Karpas-422 (cell line): ENCODE measurements around the gene DIP2C. TPM values are rescaled to one million over a fixed set of nuclear protein-coding genes. Genes with fewer than 3 reads are reported as not detected.
"Not testable (repeated sequence)": the region's sequence is repeated elsewhere in the genome, so short reads cannot be mapped to it uniquely, and the experiment has no call there.

ENCODE experiments used
- DNase-seq: peaks from one replicate; pipeline ENCODE4 v3.0.0-alpha.2; 2015
- H2AFZ ChIP-seq: fragments of 200-600 bp; sonication (generic); 2 replicates; pipeline ENCODE4 v1.6.1; 2014; ENCODE audit warnings: antibody characterized with exemption, low read length, mixed read lengths
- H3K27ac ChIP-seq: fragments of 200-600 bp; sonication (generic); 2 replicates; pipeline ENCODE4 v1.5.1; 2014; ENCODE audit warnings: mild to moderate bottlenecking, low read length, moderate library complexity
- H3K27me3 ChIP-seq: fragments of 200-600 bp; sonication (generic); 2 replicates; pipeline ENCODE4 v1.6.1; 2014; ENCODE audit warnings: low read length, mixed read lengths
- H3K36me3 ChIP-seq: fragments of 200-600 bp; sonication (generic); 2 replicates; pipeline ENCODE4 v1.6.1; 2014; ENCODE audit warnings: low read length, mixed read lengths; ENCODE audit not compliant: insufficient read depth
- H3K4me1 ChIP-seq: fragments of 200-600 bp; sonication (generic); 2 replicates; pipeline ENCODE4 v1.6.1; 2014; ENCODE audit warnings: mild to moderate bottlenecking, low read length, mixed read lengths
- H3K4me2 ChIP-seq: fragments of 200-600 bp; sonication (generic); 2 replicates; pipeline ENCODE4 v1.6.1; 2014; ENCODE audit warnings: low read length, low read depth, mild to moderate bottlenecking; ENCODE audit not compliant: poor library complexity, severe bottlenecking
- H3K4me3 ChIP-seq: fragments of 200-600 bp; sonication (generic); 2 replicates; pipeline ENCODE4 v1.5.1; 2014; ENCODE audit warnings: mild to moderate bottlenecking, antibody characterized with exemption, low read length, mixed read lengths
- H3K79me2 ChIP-seq: fragments of 200-600 bp; sonication (generic); 2 replicates; pipeline ENCODE4 v1.6.1; 2014; ENCODE audit warnings: mild to moderate bottlenecking, low read length, mixed read lengths
- H3K9ac ChIP-seq: fragments of 200-600 bp; sonication (generic); 2 replicates; pipeline ENCODE4 v1.6.0; 2014; ENCODE audit warnings: low read length
- H3K9me2 ChIP-seq: fragments of 200-600 bp; sonication (generic), shearing (Covaris generic); replicated peaks from 2 replicates; pipeline ENCODE4 v1.6.0; 2014; ENCODE audit warnings: mild to moderate bottlenecking, low read length, moderate library complexity; ENCODE audit not compliant: insufficient read depth
- H3K9me3 ChIP-seq: fragments of 300-700, 200-600 bp; sonication (generic); 2 replicates; pipeline ENCODE4 v1.6.1; 2014; ENCODE audit warnings: low read length, mixed read lengths
- H4K20me1 ChIP-seq: fragments of 200-600 bp; sonication (generic); 2 replicates; pipeline ENCODE4 v1.6.1; 2014; ENCODE audit warnings: mild to moderate bottlenecking, antibody characterized with exemption, low read length, low read depth; ENCODE audit not compliant: insufficient read depth
- total RNA-seq: library from RNA; depleted of rRNA; stranded (reverse); fragments of >200 nt; shearing (Covaris generic); gene quantifications from 2 replicates; pipeline ENCODE4 v1.2.3, GENCODE V29; 2014; ENCODE audit warnings: low replicate concordance

Gene DIP2C
- total RNA-seq, 1 experiment from 2014 or later: 0.11 TPM

DNA sequence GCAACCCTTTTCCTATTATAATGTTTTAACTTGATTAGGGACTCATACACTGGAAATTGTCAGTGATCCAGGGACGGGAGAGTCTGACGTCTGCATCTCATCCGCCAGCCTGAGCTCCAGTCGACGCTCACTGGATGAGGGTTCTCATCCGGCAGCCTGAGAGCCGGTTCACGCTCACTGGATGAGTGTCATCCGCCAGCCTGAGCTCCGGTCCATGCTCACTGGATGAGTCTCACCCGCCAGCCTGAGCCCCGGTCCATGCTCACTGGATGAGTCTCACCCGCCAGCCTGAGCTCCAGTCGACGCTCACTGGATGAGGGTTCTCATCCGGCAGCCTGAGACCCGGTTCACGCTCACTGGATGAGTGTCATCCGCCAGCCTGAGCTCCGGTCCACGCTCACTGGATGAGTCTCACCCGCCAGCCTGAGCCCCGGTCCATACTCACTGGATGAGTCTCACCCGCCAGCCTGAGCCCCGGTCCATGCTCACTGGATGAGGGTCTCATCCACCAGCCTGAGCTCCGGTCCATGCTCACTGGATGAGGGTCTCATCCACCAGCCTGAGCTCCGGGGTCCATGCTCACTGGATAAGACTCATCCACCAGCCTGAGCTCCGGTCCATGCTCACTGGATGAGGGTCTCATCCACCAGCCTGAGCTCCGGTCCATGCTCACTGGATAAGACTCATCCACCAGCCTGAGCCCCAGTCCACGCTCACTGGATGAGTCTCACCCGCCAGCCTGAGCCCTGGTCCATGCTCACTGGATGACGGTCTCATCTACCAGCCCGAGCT is 209.6 kb downstream of the DIP2C start:
- not testable (repeated sequence) for H3K27me3 ChIP-seq, H3K36me3 ChIP-seq, H3K9ac ChIP-seq, H3K27ac ChIP-seq, H3K9me3 ChIP-seq, H3K4me3 ChIP-seq, H3K79me2 ChIP-seq, DNase-seq, H3K9me2 ChIP-seq, H2AFZ ChIP-seq, H4K20me1 ChIP-seq, H3K4me1 ChIP-seq, H3K4me2 ChIP-seq

DNA sequence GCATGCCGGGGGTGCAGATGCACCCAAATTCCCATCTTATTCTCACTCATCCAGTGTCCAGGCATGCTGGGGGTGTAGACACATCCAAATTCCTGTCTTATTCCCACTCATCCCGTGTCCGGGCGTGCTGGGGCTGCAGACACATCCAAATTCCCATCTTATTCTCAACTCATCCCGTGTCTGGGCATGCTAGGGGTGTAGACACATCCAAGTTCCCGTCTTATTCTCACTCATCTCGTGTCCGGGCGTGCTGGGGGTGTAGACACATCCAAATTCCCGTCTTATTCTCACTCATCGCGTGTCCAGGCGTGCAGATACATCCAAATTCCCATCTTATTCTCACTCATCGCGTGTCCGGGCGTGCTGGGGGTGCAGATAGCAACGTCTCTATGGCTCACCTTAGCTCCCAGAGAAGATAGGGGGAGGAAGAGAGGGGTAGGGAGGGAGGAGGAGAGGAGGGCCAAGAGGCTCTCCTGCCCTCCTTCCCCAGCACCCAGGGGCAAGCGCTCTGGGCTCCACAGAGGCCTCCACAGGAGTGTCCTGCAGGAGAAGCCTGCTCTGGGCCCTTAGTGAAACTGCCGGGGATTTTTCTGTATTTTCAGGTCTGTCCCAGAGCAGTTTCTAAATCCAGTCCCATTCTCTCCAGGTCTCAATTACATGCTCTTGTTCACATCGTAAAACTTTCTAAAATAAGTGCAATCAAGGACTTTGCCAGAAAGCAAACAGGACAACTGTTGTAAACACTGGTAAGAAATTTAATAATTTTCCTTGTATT is 210.8 kb downstream of the DIP2C start:
- no peaks in the 10 kb centered on the region for H3K79me2 ChIP-seq
- no peak overlapping the region for H3K4me2 ChIP-seq
- H3K9me2 ChIP-seq: no peaks in the 10 kb centered on the region
- H3K4me1 ChIP-seq: no peaks in the 10 kb centered on the region
- H3K27ac ChIP-seq: no peak overlapping the region
- H3K9ac ChIP-seq: no peak overlapping the region
- no peaks in the 10 kb centered on the region for H4K20me1 ChIP-seq
- DNase-seq: peak; percentile 4
- no peak overlapping the region for H2AFZ ChIP-seq
- H3K27me3 ChIP-seq: no peaks in the 10 kb centered on the region
- H3K4me3 ChIP-seq: no peak overlapping the region
- no peaks in the 10 kb centered on the region for H3K9me3 ChIP-seq
- H3K36me3 ChIP-seq: no peaks in the 10 kb centered on the region

DNA sequence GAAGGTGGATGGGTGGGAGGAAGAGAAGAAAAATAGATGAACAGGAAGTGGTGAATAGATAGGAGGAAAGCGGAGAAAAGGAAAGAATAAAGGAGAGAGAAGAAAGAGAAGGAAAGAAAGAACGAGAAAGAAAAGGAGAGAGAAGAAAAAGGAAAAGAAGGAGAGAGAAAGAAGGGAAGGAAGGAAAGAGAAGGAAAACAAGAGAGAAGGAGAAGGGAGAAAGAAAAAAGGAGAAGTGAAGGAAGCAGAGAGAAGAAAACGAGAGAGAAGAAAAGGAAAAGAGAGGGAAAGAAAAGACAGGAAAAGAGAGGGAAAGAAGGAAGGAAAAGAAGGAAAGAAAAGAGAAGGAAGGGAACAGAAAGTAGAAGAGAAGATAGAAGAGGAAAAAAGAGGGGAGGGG is 211.8 kb downstream of the DIP2C start:
- H3K79me2 ChIP-seq: no peaks in the 10 kb centered on the region
- H4K20me1 ChIP-seq: no peaks in the 10 kb centered on the region
- H3K9me2 ChIP-seq: no peaks in the 10 kb centered on the region
- no peak overlapping the region for H2AFZ ChIP-seq
- no peaks in the 10 kb centered on the region for H3K4me1 ChIP-seq
- no peak overlapping the region for H3K27ac ChIP-seq
- no peaks in the 10 kb centered on the region for H3K9me3 ChIP-seq
- no peak overlapping the region for H3K4me3 ChIP-seq
- no peaks in the 10 kb centered on the region for H3K27me3 ChIP-seq
- DNase-seq: no peak
- H3K9ac ChIP-seq: no peak overlapping the region
- no peaks in the 10 kb centered on the region for H3K36me3 ChIP-seq
- H3K4me2 ChIP-seq: no peak overlapping the region

DNA sequence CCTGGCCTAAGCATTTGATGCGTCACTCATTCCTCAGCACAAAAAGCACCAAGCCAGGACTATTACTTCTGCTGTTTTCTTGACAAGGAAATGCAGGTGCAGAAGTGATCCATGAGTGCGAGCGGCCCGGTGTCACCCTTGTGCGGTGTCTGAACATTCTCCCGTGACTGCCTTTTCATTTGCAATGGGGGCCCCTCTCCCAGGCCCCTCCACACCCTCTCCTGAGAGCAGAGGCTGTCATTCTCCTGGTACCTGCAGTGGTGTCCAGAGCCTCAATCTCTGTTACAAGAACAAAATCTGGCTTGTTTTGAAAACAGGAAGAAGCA is 213.1 kb downstream of the DIP2C start:
- no peaks in the 10 kb centered on the region for H3K36me3 ChIP-seq

DNA sequence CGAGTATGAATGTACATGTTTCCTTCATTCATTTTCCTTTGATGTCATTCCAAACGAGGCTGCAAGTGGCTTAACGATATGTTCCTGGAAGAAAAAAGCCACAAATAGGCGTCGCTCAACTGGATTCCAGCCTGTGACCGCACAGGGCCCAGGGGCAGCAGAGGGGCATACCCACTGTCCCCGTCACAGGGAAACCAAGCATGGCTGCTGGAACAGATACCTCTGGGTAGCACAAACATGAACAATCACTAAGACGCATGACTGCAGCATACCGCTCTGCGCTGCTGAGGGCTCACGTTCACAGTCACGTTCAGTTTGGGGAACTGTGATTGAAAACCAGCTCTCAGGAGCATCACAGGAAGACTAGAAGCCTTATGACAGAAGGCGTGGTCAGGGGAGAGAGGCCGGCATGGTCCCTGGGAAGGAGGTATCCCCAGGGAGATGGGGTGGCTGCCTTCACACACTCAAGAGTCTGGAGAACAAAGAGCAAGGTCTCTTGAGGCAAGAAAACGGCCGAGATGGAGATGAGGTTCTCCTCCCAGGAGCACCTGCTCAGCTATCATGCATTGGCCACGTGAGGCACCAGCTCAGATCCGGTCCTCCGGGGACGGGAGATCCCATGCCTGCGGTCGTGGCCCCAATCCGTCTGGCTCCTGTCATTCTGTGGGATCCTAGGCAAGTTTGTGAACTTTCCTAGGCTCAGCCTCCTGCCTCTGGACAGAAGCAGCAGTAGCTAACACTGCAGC is 213.6 kb downstream of the DIP2C start:
- DNase-seq: no peak
- Histone ChIP-seq H3K36me3 (no peaks in the 10 kb centered on the region), H4K20me1 (no peaks in the 10 kb centered on the region), H3K9ac (no peak overlapping the region), H3K27ac (no peak overlapping the region), H3K79me2 (no peaks in the 10 kb centered on the region), H3K4me3 (no peak overlapping the region), H3K27me3 (no peaks in the 10 kb centered on the region), H3K4me2 (no peak overlapping the region), H3K4me1 (no peaks in the 10 kb centered on the region), H3K9me2 (no peaks in the 10 kb centered on the region), H2AFZ (no peak overlapping the region), H3K9me3 (no peaks in the 10 kb centered on the region)

More for the DNA sequence above, 213.1 kb downstream of the DIP2C start:
- H3K9me3 ChIP-seq: no peaks in the 10 kb centered on the region
- no peaks in the 10 kb centered on the region for H4K20me1 ChIP-seq
- no peak for DNase-seq
- H3K27me3 ChIP-seq: no peaks in the 10 kb centered on the region
- no peak overlapping the region for H3K4me2 ChIP-seq
- no peaks in the 10 kb centered on the region for H3K79me2 ChIP-seq
- H3K4me1 ChIP-seq: no peaks in the 10 kb centered on the region
- no peak overlapping the region for H3K4me3 ChIP-seq
- H3K27ac ChIP-seq: no peak overlapping the region
- H3K9ac ChIP-seq: no peak overlapping the region
- H3K9me2 ChIP-seq: no peaks in the 10 kb centered on the region
- H2AFZ ChIP-seq: no peak overlapping the region

DNA sequence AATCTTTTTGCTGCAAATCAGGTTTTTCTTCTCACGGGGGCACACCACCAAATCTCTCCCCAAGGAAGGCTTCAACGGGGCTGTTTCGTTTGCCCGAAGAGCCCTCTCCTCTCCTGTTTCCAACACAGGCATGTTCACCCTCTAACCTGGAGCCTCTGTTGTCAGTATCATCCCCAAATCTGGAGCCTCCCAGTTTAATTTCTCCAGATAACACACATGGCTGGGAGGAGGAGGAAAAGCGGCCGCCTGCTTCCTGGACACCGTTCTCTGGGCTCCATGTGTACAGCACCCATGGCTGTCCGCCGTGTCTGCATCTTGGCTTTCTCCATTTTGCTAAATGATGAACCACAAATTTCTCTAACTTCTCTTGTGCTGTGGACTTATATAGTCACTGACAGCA is 214.5 kb downstream of the DIP2C start:
- H3K9ac ChIP-seq: no peak overlapping the region
- H3K4me2 ChIP-seq: no peak overlapping the region
- no peaks in the 10 kb centered on the region for H3K9me2 ChIP-seq
- no peaks in the 10 kb centered on the region for H3K27me3 ChIP-seq
- no peak for DNase-seq
- no peak overlapping the region for H3K4me3 ChIP-seq
- H3K79me2 ChIP-seq: no peaks in the 10 kb centered on the region
- H2AFZ ChIP-seq: no peak overlapping the region
- no peak overlapping the region for H3K27ac ChIP-seq
- H4K20me1 ChIP-seq: no peaks in the 10 kb centered on the region
- H3K36me3 ChIP-seq: no peaks in the 10 kb centered on the region
- no peaks in the 10 kb centered on the region for H3K4me1 ChIP-seq
- H3K9me3 ChIP-seq: no peaks in the 10 kb centered on the region

DNA sequence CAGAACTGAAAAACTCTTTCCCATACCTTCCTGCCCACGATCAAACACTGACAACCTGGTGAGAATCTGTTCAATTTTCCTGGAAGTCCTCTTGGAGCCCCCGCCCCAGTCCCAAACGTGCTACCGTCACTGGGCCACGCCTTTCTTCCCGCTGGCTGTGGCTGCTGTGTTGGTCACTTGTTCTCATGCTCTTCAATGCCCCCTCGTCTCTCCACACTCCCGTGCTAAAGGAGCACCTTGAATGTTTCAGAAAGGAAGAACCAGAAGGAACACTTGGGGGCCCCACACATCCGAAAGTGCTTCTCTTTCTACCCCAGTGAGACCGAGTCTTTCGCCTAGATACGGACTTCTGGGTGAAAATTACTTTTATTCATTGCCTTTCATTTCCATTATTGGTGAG is 215.1 kb downstream of the DIP2C start:
- Histone ChIP-seq H3K9ac (no peak overlapping the region), H3K79me2 (no peaks in the 10 kb centered on the region), H3K36me3 (no peaks in the 10 kb centered on the region), H3K9me3 (no peaks in the 10 kb centered on the region), H3K9me2 (no peaks in the 10 kb centered on the region), H3K27ac (no peak overlapping the region), H3K27me3 (no peaks in the 10 kb centered on the region), H4K20me1 (no peaks in the 10 kb centered on the region), H2AFZ (no peak overlapping the region), H3K4me3 (no peak overlapping the region), H3K4me2 (no peak overlapping the region), H3K4me1 (no peaks in the 10 kb centered on the region)
- no peak for DNase-seq

DNA sequence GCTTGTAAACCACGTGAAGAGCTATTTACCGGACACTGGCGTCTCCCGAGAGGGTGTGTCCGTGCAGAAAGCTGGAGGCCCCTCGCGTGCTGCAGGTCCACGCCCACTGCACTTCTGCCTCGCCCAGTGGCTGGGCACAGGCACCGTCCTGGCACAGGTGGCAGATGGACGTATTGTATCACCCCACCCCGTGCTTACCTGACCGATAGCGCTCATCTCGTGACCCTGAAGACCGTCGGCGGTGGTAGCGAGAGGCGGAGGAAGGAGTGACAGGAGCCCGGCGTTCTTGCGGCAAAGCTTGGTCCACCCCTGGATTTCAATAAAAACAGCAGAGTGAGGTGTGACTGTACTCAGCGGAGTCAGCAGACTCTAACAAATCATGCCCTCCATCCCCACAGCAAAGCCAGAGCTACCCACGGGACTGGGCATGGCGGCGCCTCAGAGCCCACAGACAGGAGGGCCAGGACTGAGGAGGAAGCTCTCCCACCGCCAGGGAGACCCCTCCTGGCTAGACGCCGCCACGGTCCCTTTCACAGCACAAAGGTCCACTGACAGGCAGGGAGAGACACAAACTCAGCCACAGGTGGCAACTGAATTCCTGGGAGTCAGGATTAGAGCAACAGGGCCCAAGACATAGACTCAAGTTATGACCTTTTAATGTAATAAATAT is 217.1 kb downstream of the DIP2C start:
- Histone ChIP-seq H4K20me1 (no peaks in the 10 kb centered on the region), H3K4me3 (no peak overlapping the region), H3K9me3 (no peaks in the 10 kb centered on the region), H3K27ac (no peak overlapping the region), H3K4me2 (no peak overlapping the region), H3K36me3 (no peaks in the 10 kb centered on the region), H3K27me3 (no peaks in the 10 kb centered on the region), H2AFZ (no peak overlapping the region), H3K9ac (no peak overlapping the region), H3K9me2 (no peaks in the 10 kb centered on the region), H3K4me1 (no peaks in the 10 kb centered on the region), H3K79me2 (no peaks in the 10 kb centered on the region)
- DNase-seq: peak; percentile 16
